A549 (cell line): Measurements from ENCODE around the gene SETD2. TPM values are rescaled to one million over a fixed set of nuclear protein-coding genes. Genes with fewer than 3 reads are reported as not detected.

Source experiments
- ATAC-seq, 2 experiments: fragments of 200-7000 bp in 1 of 2; fragments of >200 bp in 1 of 2; cut with Nextera tagmentation in 1 of 2; cut with Tn5 transposase in 1 of 2; 3 replicates each; pipeline versions ENCODE4 v1.8.0 to v1.9.1; 2018 to 2020; ENCODE audit warnings: mild to moderate bottlenecking in 1 of 2, moderate library complexity in 1 of 2
- CTCF ChIA-PET: fragments of 300-600 bp; sonication (Branson Sonifier 250); formaldehyde crosslinking; extraction: SDS; loops from one replicate; lab custom pipeline; 2021; ENCODE audit warnings: antibody characterized with exemption, inconsistent platforms; lab: Yijun Ruan, JAX
- POLR2A ChIA-PET: fragments of 350-600 bp; formaldehyde crosslinking; extraction: SDS; loops from one replicate; lab custom pipeline; 2021; ENCODE audit warnings: antibody characterized with exemption, inconsistent platforms; lab: Yijun Ruan, JAX
- DNase-seq, 2 experiments: peaks; one replicate each; pipeline versions ENCODE4 v3.0.0 to v3.0.0-alpha.2; 2011 to 2016; ENCODE audit warnings: low read depth in 1 of 2, low spot score in 1 of 2
- FAIRE-seq: peaks from 2 replicates; lab custom pipeline; 2011; peaks lifted over from hg19 to GRCh38; lab: Jason Lieb, UNC
- H3K27ac ChIP-seq, 2 experiments: fragments of >200 bp; sonication (Bioruptor Twin); formaldehyde crosslinking; 3 replicates each; pipeline ENCODE4 v1.5.1; 2016 to 2017
- H3K4me1 ChIP-seq: fragments of >200 bp; sonication (Bioruptor Twin); formaldehyde crosslinking; 3 replicates; pipeline ENCODE4 v1.6.1; 2016
- H3K4me2 ChIP-seq: fragments of >200 bp; sonication (Bioruptor Twin); formaldehyde crosslinking; 3 replicates; pipeline ENCODE4 v1.6.1; 2016
- H3K4me3 ChIP-seq: fragments of >200 bp; sonication (Bioruptor Twin); formaldehyde crosslinking; 3 replicates; pipeline ENCODE4 v1.5.1; 2016
- H3K9me3 ChIP-seq: fragments of >200 bp; sonication (Bioruptor Twin); formaldehyde crosslinking; 3 replicates; pipeline ENCODE4 v1.6.1; 2016
- BCL3 ChIP-seq: fragments of >200 bp; sonication (Bioruptor Twin); formaldehyde crosslinking; IDR thresholded peaks from 3 replicates; pipeline ENCODE4 v1.6.1; 2016
- BHLHE40 ChIP-seq: IDR thresholded peaks from 2 replicates; pipeline ENCODE4 v1.6.1; 2012; ENCODE audit warnings: low read depth, low read length, inconsistent platforms
- CBX2 ChIP-seq: fragments of 200-600 bp; sonication (generic); IDR thresholded peaks from 2 replicates; pipeline ENCODE4 v1.6.1; 2016; ENCODE audit warnings: low read depth, mild to moderate bottlenecking, borderline replicate concordance
- CEBPB ChIP-seq, 2 experiments: fragments of >200 bp in 1 of 2; sonication (Bioruptor Twin) in 1 of 2; formaldehyde crosslinking in 1 of 2; IDR thresholded peaks; 2 replicates each; pipeline ENCODE4 v1.6.1; 2012 to 2016
- EHMT2 ChIP-seq: fragments of 200-600 bp; sonication (generic); IDR thresholded peaks from 2 replicates; pipeline ENCODE4 v1.6.1; 2016; ENCODE audit warnings: antibody characterized with exemption, low read depth, mild to moderate bottlenecking, moderate library complexity
- FOSB ChIP-seq: fragments of 250-450 bp; sonication (Bioruptor Pico); IDR thresholded peaks from 2 replicates; pipeline ENCODE4 v1.5.0; 2020; ENCODE audit warnings: mild to moderate bottlenecking, moderate library complexity
- HDAC2 ChIP-seq: fragments of 200-600 bp; sonication (generic); IDR thresholded peaks from 2 replicates; pipeline ENCODE4 v1.6.1; 2016
- HEYL ChIP-seq: fragments of 250-450 bp; sonication (Bioruptor Pico); IDR thresholded peaks from 2 replicates; pipeline ENCODE4 v1.8.0; 2021; ENCODE audit warnings: mild to moderate bottlenecking, moderate library complexity
- HMGXB4 ChIP-seq: fragments of 250-450 bp; sonication (Bioruptor Pico); IDR thresholded peaks from 2 replicates; pipeline ENCODE4 v1.5.0; 2021; ENCODE audit warnings: mild to moderate bottlenecking, moderate library complexity, borderline replicate concordance
- HOXA7 ChIP-seq: fragments of 250-450 bp; sonication (Bioruptor Pico); IDR thresholded peaks from 2 replicates; pipeline ENCODE4 v1.5.0; 2020; ENCODE audit warnings: mild to moderate bottlenecking, moderate library complexity
- JUN ChIP-seq, 2 experiments: fragments of >200 bp; sonication (Bioruptor Twin); formaldehyde crosslinking; IDR thresholded peaks; 2 replicates in 1 of 2; 3 replicates in 1 of 2; pipeline ENCODE4 v1.6.1; 2016 to 2017
- KDM1A ChIP-seq: fragments of 200-600 bp; sonication (generic); IDR thresholded peaks from 2 replicates; pipeline ENCODE4 v1.6.1; 2016; ENCODE audit warnings: low read depth, mild to moderate bottlenecking
- KDM5A ChIP-seq: fragments of 200-600 bp; sonication (generic); IDR thresholded peaks from 2 replicates; pipeline ENCODE4 v1.6.1; 2016; ENCODE audit warnings: antibody characterized with exemption, mild to moderate bottlenecking
- MYC ChIP-seq: IDR thresholded peaks from 2 replicates; pipeline ENCODE4 v1.6.1; 2012; ENCODE audit warnings: mild to moderate bottlenecking, inconsistent platforms, low read length, improper control_type of control experiment, borderline replicate concordance
- NFE2L2 ChIP-seq: fragments of 150-350 bp; conservative IDR thresholded peaks from 2 replicates; pipeline ENCODE4 v1.6.1; 2014; ENCODE audit warnings: low read length
- NPAS2 ChIP-seq: fragments of 250-450 bp; sonication (Bioruptor Pico); IDR thresholded peaks from 2 replicates; pipeline ENCODE4 v1.8.0; 2022; ENCODE audit warnings: mild to moderate bottlenecking, moderate library complexity, borderline replicate concordance
- PBX3 ChIP-seq: IDR thresholded peaks from 2 replicates; pipeline ENCODE4 v1.6.1; 2012
- PHF8 ChIP-seq: fragments of 200-600 bp; sonication (generic); IDR thresholded peaks from 2 replicates; pipeline ENCODE4 v1.6.1; 2016; ENCODE audit warnings: low read depth, mild to moderate bottlenecking, antibody characterized with exemption, moderate library complexity, borderline replicate concordance
- RAD21 ChIP-seq, 2 experiments: fragments of >200 bp in 1 of 2; sonication (Bioruptor Twin) in 1 of 2; formaldehyde crosslinking in 1 of 2; IDR thresholded peaks in 1 of 2; conservative IDR thresholded peaks in 1 of 2; 2 replicates in 1 of 2; 3 replicates in 1 of 2; pipeline ENCODE4 v1.6.1; 2012 to 2018; ENCODE audit warnings: inconsistent platforms in 1 of 2
- RARB ChIP-seq: fragments of 250-450 bp; sonication (Bioruptor Pico); IDR thresholded peaks from 2 replicates; pipeline ENCODE4 v1.8.0; 2021; ENCODE audit warnings: mild to moderate bottlenecking, moderate library complexity
- RCOR1 ChIP-seq: fragments of 150-350 bp; IDR thresholded peaks from 2 replicates; pipeline ENCODE4 v1.6.1; 2014; ENCODE audit warnings: antibody characterized with exemption, low read length, low read depth
- RNF2 ChIP-seq: fragments of 200-600 bp; sonication (generic); IDR thresholded peaks from 2 replicates; pipeline ENCODE4 v1.6.1; 2016; ENCODE audit warnings: low read depth, mild to moderate bottlenecking, antibody characterized with exemption, moderate library complexity, borderline replicate concordance
- SMC3 ChIP-seq: fragments of >200 bp; sonication (Bioruptor Twin); formaldehyde crosslinking; IDR thresholded peaks from 3 replicates; pipeline ENCODE4 v1.6.1; 2018; ENCODE audit warnings: inconsistent platforms
- TFCP2L1 ChIP-seq: fragments of 250-450 bp; sonication (Bioruptor Pico); IDR thresholded peaks from 2 replicates; pipeline ENCODE4 v1.5.0; 2021; ENCODE audit warnings: mild to moderate bottlenecking
- TP53 ChIP-seq: fragments of 250-450 bp; sonication (Bioruptor Pico); IDR thresholded peaks from 2 replicates; pipeline ENCODE4 v1.5.0; 2021; ENCODE audit warnings: mild to moderate bottlenecking, moderate library complexity
- ZSCAN20 ChIP-seq: fragments of 250-450 bp; sonication (Bioruptor Pico); IDR thresholded peaks from 2 replicates; pipeline ENCODE4 v1.8.0; 2022; ENCODE audit warnings: mild to moderate bottlenecking, moderate library complexity
- WGBS: methylation state at CpG from one replicate; pipeline ENCODE4 v1.1.6; 2017; ENCODE audit errors: missing lambda C conversion rate; 5-methylcytosine and 5-hydroxymethylcytosine counted together
- polyA plus RNA-seq, 4 experiments: library from polyadenylated mRNA; depleted of rRNA in 3 of 4; stranded (reverse); fragments of >200 nt; fragmentation: RNase III in 1 of 4; extraction: RNeasy Plus Mini Kit Qiagen cat#74134 plus additional on column Dnase treatment in 1 of 4; gene quantifications; 2 replicates in 3 of 4; 3 replicates in 1 of 4; pipeline ENCODE4 v1.2.3, GENCODE V29; 2011 to 2017
- TF ChIP-seq, protein P1 (sequence below): IDR thresholded peaks from 2 replicates; pipeline ENCODE4 v1.6.1; 2012

Gene SETD2
- polyA plus RNA-seq, 2 of the 4 experiments (the other 2 are of a cell fraction) = 16.8 to 26.1 TPM

GRCh38 chr3:47162697-47163168 is 1.2 kb downstream of the SETD2 start:
- WGBS = 1% methylated on average over 10 of the region's 10 CpGs
- no peaks in the 10 kb centered on the region for H3K9me3 ChIP-seq
- FAIRE-seq = no peak
- no peak for ATAC-seq
- ChIA-PET CTCF (interaction anchor here (1.3 kb wide), 1 partner anchor 24 kb away, joined by 3 read pairs; no protein-coding TSS in a partner anchor), POLR2A (interaction anchor here (2.0 kb wide), 1 partner anchor 183 kb away, joined by 5 read pairs; the partner anchor contains the start of gene NBEAL2)
- peak overlapping the region; percentile 95 for H3K4me3 ChIP-seq
- H3K4me1 ChIP-seq = peaks cover 26% of the 10 kb centered on the region
- TF ChIP-seq BHLHE40 (no peak), MYC (no peak), NFE2L2 (no peak), RAD21 (conservative IDR thresholded peaks at IDR 0.05 in 1 of 2, IDR thresholded peaks at IDR 0.05 in 1 of 2) (no peak), FOSB (CRISPR knock-in tag) (no peak), RNF2 (no peak), ZSCAN20 (CRISPR knock-in tag) (no peak), CEBPB (IDR thresholded peaks at IDR 0.05) (no peak), PBX3 (no peak), EHMT2 (no peak), HMGXB4 (CRISPR knock-in tag) (no peak)
- H3K27ac ChIP-seq = peak overlapping the region; percentile 98 to 99
- DNase-seq = peak in 1 of 2 experiments; percentile 12
- peak overlapping the region; percentile 80 for H3K4me2 ChIP-seq

DNA sequence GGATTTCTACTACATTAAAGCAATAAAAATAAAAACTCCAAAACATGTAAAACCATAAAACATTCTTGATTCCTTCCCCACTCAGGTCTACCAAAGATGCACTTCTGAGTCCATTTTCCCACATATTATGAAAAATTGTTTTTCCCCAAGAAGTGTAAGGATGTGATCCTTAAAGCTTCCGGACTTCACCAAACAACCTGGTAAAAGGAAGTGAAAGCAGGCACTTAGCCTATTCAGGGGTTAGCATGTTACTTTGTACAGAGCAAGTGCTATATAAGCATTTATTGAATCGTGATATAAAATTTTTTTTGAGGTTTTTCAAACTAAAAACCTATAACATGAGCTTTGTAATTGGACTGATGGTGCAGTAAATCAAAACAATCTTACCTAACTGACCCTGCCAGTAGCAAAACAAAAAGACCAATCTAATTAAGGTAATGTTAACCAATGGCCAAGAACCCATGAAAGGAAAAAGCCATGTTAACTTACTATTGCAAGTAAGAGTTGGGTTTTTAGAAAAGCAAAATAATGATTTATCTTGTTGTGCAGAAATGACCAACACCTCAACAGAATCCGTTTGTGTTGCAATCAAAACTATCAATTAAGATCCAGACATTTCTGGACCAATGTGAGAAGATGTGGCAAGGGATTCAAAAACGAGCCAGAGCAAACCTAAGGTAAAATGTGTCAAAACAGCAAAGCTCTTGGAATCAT is 1.8 kb downstream of the SETD2 start:
- H3K4me1 ChIP-seq = peaks cover 26% of the 10 kb centered on the region
- POLR2A ChIA-PET = no interaction called here
- peak overlapping the region; percentile 95 for H3K4me3 ChIP-seq
- FAIRE-seq (no peak), DNase-seq (no peak), ATAC-seq (no peak)
- CTCF ChIA-PET = no interaction called here
- no peaks in the 10 kb centered on the region for H3K9me3 ChIP-seq
- H3K27ac ChIP-seq = peak overlapping the region in 1 of 2 experiments; percentile 99; a peak in 3 of 6 replicates
- WGBS = 32% methylated on average over 4 of the region's 4 CpGs
- H3K4me2 ChIP-seq = peak overlapping the region; percentile 80
- no peak for TF ChIP-seq KDM5A
- no peak for TF ChIP-seq HOXA7 (CRISPR knock-in tag)
- TF ChIP-seq CEBPB (IDR thresholded peaks at IDR 0.05) = no peak
- no peak for TF ChIP-seq RARB (CRISPR knock-in tag)
- no peak for TF ChIP-seq NFE2L2
- TF ChIP-seq HEYL (CRISPR knock-in tag) = no peak
- TF ChIP-seq HDAC2 = no peak
- TF ChIP-seq SMC3 = no peak
- no peak for TF ChIP-seq RCOR1
- TF ChIP-seq TP53 (CRISPR knock-in tag) = no peak
- TF ChIP-seq NPAS2 (CRISPR knock-in tag) = no peak
- TF ChIP-seq KDM1A = no peak
- TF ChIP-seq, protein P1, sequence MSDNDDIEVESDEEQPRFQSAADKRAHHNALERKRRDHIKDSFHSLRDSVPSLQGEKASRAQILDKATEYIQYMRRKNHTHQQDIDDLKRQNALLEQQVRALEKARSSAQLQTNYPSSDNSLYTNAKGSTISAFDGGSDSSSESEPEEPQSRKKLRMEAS = no peak
- TF ChIP-seq TFCP2L1 (CRISPR knock-in tag) = no peak
- TF ChIP-seq JUN (IDR thresholded peaks at IDR 0.05) = no peak
- TF ChIP-seq CBX2 = no peak
- TF ChIP-seq BCL3 = no peak
- TF ChIP-seq PHF8 = no peak
